IPS DF 4.7 (cell line): ENCODE data around the gene ZMIZ1.
A peak's percentile ranks its signal among the peaks of the same experiment; 100 is the strongest.

ENCODE experiments used
- DNase-seq: peaks from one replicate; pipeline ENCODE4 v3.0.0-alpha.2; 2013; ENCODE audit warnings: low spot score; ENCODE audit errors: extremely low read depth

Gene ZMIZ1, protein sequence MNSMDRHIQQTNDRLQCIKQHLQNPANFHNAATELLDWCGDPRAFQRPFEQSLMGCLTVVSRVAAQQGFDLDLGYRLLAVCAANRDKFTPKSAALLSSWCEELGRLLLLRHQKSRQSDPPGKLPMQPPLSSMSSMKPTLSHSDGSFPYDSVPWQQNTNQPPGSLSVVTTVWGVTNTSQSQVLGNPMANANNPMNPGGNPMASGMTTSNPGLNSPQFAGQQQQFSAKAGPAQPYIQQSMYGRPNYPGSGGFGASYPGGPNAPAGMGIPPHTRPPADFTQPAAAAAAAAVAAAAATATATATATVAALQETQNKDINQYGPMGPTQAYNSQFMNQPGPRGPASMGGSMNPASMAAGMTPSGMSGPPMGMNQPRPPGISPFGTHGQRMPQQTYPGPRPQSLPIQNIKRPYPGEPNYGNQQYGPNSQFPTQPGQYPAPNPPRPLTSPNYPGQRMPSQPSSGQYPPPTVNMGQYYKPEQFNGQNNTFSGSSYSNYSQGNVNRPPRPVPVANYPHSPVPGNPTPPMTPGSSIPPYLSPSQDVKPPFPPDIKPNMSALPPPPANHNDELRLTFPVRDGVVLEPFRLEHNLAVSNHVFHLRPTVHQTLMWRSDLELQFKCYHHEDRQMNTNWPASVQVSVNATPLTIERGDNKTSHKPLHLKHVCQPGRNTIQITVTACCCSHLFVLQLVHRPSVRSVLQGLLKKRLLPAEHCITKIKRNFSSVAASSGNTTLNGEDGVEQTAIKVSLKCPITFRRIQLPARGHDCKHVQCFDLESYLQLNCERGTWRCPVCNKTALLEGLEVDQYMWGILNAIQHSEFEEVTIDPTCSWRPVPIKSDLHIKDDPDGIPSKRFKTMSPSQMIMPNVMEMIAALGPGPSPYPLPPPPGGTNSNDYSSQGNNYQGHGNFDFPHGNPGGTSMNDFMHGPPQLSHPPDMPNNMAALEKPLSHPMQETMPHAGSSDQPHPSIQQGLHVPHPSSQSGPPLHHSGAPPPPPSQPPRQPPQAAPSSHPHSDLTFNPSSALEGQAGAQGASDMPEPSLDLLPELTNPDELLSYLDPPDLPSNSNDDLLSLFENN

DNA sequence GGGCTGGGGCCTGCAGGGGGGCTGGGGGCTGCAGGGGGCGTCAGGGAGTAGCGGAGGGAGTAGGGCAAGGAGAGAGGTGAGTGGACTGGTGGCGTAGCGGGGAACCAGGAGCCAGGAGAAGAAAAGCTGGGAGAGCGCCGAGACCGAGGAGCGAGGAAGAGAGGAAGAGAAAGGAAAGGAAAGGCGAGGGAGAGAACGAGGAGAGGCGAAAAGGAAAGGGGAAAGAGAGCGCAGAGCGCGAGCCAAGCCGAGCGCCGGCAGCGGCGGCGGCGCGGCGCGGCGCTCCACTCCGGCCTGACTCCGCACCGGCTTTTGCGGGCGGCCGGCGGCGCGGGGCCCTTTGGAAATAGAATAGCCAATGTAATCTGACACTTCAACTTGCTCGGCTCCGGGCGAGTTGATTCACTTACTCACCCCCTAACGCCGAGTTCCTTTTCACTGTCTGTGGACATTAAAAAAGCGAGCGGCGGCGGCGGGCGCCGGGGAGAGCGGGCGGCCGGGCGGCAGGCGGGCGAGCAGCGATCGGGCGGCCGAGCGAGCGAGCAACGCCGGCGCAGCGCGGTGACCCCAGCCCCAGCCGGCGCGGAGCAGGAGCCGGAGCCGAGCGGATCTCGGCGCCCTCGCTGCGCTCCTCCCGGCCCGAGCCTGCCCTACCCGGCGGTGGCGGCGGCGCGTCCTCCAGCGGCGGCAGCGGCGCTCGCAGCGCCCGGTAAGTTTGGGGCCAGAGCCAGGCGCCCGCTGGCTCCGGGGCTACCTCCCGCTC, at the start of gene ZMIZ1:
Gene ZMIZ1 (plus strand): TSS at position 405 of the 763 bp plus-strand sequence. CDS start 132,667 bp downstream, outside the sequence.
- no peak for DNase-seq

DNA sequence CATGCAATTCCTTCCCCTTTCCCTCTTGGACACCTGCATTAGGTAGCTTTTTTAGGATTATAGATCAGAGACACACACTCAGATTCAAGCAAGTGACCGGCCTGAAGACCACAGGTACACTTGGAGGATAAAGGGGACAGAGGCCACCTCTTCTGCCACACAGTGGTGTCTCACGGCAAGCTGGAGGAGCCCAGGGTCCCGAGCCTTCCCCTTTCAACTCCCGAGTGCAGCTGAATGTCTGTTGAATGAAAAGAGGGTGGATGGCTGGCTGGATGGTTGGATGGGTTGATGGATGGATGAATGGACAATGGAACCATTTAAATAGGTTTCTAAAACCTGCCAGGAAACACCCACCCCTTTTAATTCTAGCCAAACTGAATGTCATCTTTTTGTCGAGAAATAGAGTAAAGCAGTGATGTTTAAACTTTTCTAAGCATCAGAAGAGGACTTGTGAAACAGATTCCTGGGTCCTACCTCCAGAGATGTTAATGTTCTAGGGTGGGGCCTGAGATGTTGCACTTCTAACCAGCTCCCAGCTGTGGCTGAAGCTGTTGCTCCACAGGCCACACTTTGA, 49.2 kb upstream of the ZMIZ1 start:
- no peak for DNase-seq

- DNase-seq = no peak
Observed at GRCh38 chr10:79020015-79020491, 48.7 kb upstream of the ZMIZ1 start.

DNA sequence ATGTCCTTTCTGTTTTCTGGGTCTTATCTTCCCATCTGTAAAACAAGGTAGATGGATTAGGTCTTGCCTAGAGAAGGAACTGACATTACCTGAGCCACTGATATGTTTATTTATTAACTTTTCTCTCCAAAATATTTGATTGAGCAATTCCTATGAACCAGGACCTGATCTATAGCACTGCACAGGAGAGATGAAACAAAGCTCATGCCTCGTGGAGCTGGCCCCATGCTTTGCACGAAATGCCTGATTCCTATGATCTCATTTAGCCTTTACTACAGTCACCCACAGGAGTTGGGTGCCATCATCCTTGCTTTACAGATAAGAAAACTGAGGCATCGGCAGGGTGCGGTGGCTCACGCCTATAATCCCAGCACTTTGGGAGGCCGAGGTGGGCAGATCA, 48.2 kb upstream of the ZMIZ1 start:
- DNase-seq = no peak

- no peak for DNase-seq
Observed at GRCh38 chr10:79021331-79021907, 47.3 kb upstream of the ZMIZ1 start.

DNA sequence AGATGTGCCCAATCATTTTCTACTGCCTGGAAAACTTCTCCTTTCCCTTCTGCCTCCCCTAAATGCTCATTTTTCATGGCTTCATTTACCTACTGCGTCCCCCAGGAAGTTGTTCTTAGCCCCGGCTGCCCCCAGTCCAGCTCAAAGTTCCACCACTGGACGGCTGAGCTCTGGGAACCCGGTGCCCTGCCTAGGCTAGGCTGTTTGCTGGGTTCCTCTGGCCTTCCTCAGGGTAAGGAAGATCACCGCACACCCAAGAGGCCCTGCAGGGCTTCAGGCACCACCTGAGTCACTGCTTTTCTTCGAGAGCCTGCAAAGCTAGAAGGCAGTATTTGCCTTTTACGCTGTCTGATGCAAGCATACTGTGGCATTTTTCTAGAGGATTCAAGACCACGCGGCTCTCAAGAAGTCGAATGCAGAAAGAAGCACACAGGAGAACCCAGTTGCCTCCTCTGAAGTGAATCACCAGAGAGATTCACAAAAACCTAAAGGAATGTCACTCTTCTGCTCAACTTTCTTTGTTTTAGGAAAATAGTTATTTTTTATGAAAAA, 46.7 kb upstream of the ZMIZ1 start:
- DNase-seq = no peak

DNA sequence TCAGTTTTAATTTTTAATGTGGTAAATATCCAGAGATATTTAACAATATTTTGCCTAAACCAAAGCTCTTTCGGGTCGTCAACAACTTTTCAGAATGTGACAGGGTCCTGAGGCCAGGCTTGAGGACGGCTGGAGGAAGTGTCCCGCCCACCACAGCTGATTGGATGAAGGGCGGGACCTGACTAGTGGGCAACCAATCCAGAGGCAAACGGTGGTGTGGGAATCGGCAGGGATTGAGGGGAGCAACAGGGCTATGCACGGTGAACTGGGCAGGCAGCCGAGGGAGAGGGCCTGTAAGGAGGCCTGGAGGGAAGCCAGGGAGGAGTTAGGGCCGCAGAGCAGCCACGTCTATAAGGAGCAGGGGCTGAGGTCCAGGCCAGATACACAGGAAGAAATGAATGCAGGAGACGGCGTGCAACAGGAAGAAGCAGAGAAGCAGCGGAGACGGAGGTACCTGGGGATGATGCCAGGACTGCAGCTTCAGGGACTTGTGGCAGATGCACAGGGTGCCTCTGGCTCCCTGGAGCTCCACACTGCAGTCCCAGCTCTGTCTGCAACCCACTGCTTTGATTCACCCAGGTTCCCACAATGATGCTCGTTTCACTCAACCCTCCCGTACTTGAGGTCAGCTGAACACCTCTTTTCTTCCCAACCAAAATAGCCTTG, 46.1 kb upstream of the ZMIZ1 start:
- DNase-seq = peak; percentile 11

GRCh38 chr10:79023240-79024162, 45.3 kb upstream of the ZMIZ1 start:
- no peak for DNase-seq

DNA sequence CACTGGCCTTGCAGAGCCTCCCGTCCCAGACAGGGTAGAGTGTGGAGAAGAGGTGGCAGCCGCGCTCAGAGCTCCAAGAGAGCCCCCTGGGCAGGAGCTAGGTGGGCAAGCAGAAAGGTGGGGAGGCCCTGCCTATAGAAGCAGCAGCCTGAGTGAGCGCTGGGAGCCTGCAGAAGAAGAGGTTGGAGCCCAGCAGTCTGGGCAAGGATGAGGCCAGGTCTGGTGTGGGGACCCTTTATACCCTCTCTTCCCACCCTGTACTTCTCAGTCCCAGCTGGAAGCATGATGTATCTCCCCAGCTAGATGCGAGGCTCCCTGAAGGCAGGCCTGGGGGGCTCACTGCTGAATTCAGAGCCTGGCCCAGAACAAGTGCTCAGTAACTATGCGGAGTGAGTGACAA, 44.5 kb upstream of the ZMIZ1 start:
- no peak for DNase-seq

DNA sequence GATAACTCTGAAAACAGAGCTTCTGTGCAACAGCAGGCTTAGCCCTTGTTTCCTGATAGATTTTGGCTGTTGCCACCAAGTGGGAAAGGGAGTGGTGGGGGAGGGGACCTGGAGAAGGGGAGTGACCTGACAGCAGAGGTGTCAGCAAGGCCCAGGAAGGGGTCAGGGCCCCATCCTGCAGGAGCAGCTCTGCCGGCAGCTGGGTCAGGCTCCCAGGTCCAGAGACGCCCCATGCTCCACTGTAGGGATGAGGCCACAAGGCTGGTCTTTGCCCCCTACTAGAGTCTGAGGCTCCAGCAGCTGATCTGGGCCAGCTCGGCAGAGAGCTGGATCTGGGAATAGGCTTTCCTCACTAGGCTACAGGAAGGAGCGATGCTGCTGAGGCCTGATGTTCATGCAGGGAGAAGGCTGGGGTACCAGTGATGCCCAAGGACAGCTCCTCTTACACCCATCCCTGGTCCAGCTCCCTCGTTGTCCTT, 44.0 kb upstream of the ZMIZ1 start:
- no peak for DNase-seq

GRCh38 chr10:79025199-79025832, 43.5 kb upstream of the ZMIZ1 start:
- no peak for DNase-seq

- no peak for DNase-seq
Observed at GRCh38 chr10:79026341-79026761, 42.4 kb upstream of the ZMIZ1 start.

DNA sequence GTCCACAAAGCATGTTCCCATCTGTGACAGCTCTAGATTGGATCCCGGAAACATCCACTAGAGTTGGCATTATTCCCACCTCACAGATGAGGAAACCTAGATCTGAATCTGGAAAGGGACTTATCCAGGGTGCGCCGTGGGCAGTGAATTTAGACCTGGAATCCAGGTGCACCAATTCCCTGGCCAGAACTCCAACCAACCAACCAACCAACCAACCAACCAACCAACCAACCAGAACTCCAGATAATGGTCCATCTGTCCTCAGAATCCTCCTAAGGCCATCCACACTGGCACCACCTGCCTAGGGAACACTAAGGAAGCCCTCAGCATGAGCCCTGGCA, 42.0 kb upstream of the ZMIZ1 start:
- DNase-seq = no peak

GRCh38 chr10:79027147-79028055, 41.4 kb upstream of the ZMIZ1 start:
- DNase-seq = no peak

DNA sequence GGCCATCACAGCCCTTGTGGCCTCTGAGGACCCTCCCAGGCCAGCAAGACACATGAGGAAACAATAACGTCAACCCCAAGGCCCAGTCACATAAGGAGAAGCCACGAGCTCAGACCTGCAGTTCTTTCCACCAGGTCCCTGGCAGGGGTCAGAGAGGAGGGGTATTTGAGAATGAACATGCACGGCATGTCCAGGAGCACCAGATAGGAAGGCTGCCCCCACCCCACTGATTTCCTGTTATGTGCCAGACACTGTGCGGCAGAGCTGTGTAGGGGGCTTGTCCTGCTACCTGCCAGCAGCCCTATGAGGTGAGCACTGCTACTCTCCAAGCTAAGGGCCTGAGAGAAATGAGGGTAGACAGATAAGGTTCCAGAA, 40.7 kb upstream of the ZMIZ1 start:
- no peak for DNase-seq

GRCh38 chr10:79028451-79029010, 40.2 kb upstream of the ZMIZ1 start:
- no peak for DNase-seq
